Measurements from ENCODE around the gene CPSF7.

The CPSF7 gene

GRCh38 chr11:61361237-61361740 lies 68.5 kb downstream of the CPSF7 start:
- no peak for TF ChIP-seq POLR2A (IDR thresholded peaks at IDR 0.05; ENCODE audit: low read depth, low read length)
- no peak for TF ChIP-seq POLR2AphosphoS5 (IDR thresholded peaks at IDR 0.05; ENCODE audit: low read depth, low read length)
- TF ChIP-seq TAF1 (IDR thresholded peaks at IDR 0.05; ENCODE audit: borderline replicate concordance, low read depth, low read length): no peak
- no peak for DNase-seq (ENCODE audit: insufficient read length)
- no peak for FAIRE-seq

DNA sequence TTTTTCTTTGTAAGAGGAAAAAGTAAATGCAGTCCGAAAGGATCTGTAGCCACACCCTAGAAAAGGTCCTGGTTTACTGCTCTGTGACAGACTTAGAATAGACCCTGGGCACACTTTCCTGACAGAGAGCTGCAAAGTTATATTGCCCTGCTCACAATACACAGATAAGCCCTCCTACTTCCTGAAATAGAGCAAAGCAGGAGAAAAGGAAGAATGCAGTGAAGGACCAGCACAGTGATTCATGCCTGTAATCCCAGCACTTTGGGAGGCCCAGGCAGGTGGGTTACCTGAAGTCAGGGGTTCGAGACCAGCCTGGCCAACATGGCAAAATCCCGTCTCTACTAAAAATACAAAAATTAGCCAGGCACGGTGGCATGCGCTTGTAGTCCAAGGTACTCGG lies 70.3 kb downstream of the CPSF7 start:
- DNase-seq (ENCODE audit: insufficient read length): no peak
- TF ChIP-seq TAF1 (IDR thresholded peaks at IDR 0.05; ENCODE audit: borderline replicate concordance, low read depth, low read length) (no peak), POLR2AphosphoS5 (IDR thresholded peaks at IDR 0.05; ENCODE audit: low read depth, low read length) (no peak)
- no peak for FAIRE-seq

- FAIRE-seq: no peak
- TF ChIP-seq POLR2AphosphoS5 (IDR thresholded peaks at IDR 0.05; ENCODE audit: low read depth, low read length) (no peak), TAF1 (IDR thresholded peaks at IDR 0.05; ENCODE audit: borderline replicate concordance, low read depth, low read length) (no peak)
- no peak for DNase-seq (ENCODE audit: insufficient read length)
Measured at GRCh38 chr11:61358566-61358965, 71.2 kb downstream of the CPSF7 start.

GRCh38 chr11:61357894-61358239 lies 71.9 kb downstream of the CPSF7 start:
- FAIRE-seq: peak; percentile 74

GRCh38 chr11:61357233-61357893 lies 72.4 kb downstream of the CPSF7 start:
- TF ChIP-seq TAF1 (IDR thresholded peaks at IDR 0.05; ENCODE audit: borderline replicate concordance, low read depth, low read length) (no peak), POLR2AphosphoS5 (IDR thresholded peaks at IDR 0.05; ENCODE audit: low read depth, low read length) (no peak; the same call in 1 of the 2 replicates), POLR2A (IDR thresholded peaks at IDR 0.05; ENCODE audit: low read depth, low read length) (peak; percentile 17)
- DNase-seq (ENCODE audit: insufficient read length) (no peak), FAIRE-seq (peak; percentile 94)

More at GRCh38 chr11:61357894-61358239, 71.9 kb downstream of the CPSF7 start:
- no peak for DNase-seq (ENCODE audit: insufficient read length)
- TF ChIP-seq TAF1 (IDR thresholded peaks at IDR 0.05; ENCODE audit: borderline replicate concordance, low read depth, low read length) (no peak), POLR2AphosphoS5 (IDR thresholded peaks at IDR 0.05; ENCODE audit: low read depth, low read length) (no peak), POLR2A (IDR thresholded peaks at IDR 0.05; ENCODE audit: low read depth, low read length) (no peak)

GRCh38 chr11:61356706-61357105 lies 73.1 kb downstream of the CPSF7 start:
- TF ChIP-seq TAF1 (IDR thresholded peaks at IDR 0.05; ENCODE audit: borderline replicate concordance, low read depth, low read length): no peak
- no peak for TF ChIP-seq POLR2A (IDR thresholded peaks at IDR 0.05; ENCODE audit: low read depth, low read length)
- TF ChIP-seq POLR2AphosphoS5 (IDR thresholded peaks at IDR 0.05; ENCODE audit: low read depth, low read length): no peak

GRCh38 chr11:61354208-61354607 lies 75.6 kb downstream of the CPSF7 start:
- DNase-seq (ENCODE audit: insufficient read length) (no peak), FAIRE-seq (no peak)
- TF ChIP-seq TAF1 (IDR thresholded peaks at IDR 0.05; ENCODE audit: borderline replicate concordance, low read depth, low read length) (no peak), POLR2A (IDR thresholded peaks at IDR 0.05; ENCODE audit: low read depth, low read length) (no peak), POLR2AphosphoS5 (IDR thresholded peaks at IDR 0.05; ENCODE audit: low read depth, low read length) (no peak)

More at GRCh38 chr11:61356706-61357105, 73.1 kb downstream of the CPSF7 start:
- DNase-seq (ENCODE audit: insufficient read length) (no peak), FAIRE-seq (peak; percentile 14)

DNA sequence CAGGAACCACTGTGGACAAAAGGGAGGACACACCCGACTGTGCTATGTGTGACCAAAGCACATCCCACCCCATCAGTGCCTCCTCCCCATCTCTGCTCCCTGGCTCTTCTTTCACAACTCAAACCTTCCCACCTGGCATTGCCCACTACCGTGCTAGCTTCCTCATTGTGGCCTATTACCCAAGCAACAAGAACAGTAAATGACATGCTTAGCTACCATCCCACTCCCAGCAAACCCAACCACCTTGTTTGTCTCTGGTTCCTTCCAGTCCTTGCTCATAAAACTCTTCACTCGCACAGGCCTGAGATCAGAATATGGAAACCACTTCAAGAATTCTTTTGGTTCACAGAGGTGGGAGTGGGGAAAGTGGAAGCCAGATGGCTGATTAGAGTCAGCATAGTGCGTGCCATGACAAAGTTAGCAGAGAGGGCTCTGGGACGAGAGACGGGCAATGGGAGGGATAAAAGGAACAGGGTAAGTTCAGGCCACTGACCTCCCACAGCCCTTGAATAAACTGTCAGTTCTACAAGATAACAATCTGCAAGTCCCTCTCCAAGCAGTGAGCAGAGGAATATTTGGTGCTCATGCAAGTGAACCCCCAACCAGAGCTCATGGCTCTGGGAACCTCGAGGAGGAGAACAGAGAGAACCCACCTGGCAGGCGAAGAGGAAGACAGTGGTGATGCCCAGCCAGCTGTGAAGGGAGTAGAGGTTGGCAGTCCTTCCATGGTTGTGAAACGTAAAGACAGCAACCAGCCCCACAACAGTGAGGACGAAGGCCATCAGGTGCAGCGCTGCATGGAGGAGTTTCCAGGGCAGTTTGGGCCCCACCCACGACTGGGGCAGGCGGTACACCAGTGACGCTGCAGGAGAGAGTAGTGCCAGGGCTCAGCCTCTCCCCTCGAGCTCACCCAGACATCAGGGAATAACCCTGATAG lies 76.4 kb downstream of the CPSF7 start:
- TF ChIP-seq TAF1 (IDR thresholded peaks at IDR 0.05; ENCODE audit: borderline replicate concordance, low read depth, low read length): no peak
- TF ChIP-seq POLR2AphosphoS5 (IDR thresholded peaks at IDR 0.05; ENCODE audit: low read depth, low read length): no peak
- TF ChIP-seq POLR2A (IDR thresholded peaks at IDR 0.05; ENCODE audit: low read depth, low read length): no peak
- DNase-seq (ENCODE audit: insufficient read length) (no peak), FAIRE-seq (no peak)

Data from GM12892 (cell line).